Stimulated activated CD8-positive, alpha-beta memory T cell treated with anti-CD3 and anti-CD28 coated beads, Interleukin-4, amount 100 ng/mL, for 24 hours (primary cell): ENCODE measurements around the gene GTF3C1.

ENCODE experiments used
- DNase-seq: peaks from one replicate; pipeline ENCODE4 v3.0.0-alpha.2; 2020; ENCODE audit warnings: low read depth

The GTF3C1 gene

DNA sequence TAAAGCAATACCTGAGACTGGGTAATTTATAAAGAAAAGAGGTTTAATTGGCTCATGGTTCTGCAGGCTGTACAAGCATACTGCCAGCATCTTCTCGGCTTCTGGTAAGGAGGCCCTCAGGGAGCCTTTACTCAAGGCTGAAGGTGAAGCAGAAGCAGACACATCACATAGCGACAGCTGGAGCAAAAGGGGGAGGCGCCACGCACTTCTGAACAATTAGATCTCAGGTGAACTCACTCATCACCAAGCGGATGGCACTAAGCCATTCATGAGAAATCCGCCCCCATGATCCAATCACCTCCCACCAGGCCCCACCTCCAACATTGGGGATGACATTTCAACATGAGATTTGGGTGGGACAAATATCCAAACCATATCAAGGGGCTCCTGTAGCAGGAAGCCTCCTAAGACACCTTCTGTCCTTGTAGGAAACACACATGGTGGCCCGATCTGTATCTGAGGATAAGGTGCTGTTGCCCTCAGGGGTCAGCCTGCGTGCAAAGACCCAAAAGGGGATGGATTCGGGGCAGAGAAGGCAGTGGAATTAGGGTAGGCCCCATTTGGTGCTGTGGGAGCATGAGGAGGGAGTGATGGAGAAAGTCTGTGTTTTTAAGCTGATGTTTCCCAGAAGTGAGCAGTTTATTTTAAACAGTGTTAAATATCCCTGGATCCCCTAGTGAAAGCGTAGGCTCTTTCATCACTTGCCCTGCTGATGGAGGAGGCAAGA lies 124.8 kb downstream of the GTF3C1 start:
- no peak for DNase-seq

DNA sequence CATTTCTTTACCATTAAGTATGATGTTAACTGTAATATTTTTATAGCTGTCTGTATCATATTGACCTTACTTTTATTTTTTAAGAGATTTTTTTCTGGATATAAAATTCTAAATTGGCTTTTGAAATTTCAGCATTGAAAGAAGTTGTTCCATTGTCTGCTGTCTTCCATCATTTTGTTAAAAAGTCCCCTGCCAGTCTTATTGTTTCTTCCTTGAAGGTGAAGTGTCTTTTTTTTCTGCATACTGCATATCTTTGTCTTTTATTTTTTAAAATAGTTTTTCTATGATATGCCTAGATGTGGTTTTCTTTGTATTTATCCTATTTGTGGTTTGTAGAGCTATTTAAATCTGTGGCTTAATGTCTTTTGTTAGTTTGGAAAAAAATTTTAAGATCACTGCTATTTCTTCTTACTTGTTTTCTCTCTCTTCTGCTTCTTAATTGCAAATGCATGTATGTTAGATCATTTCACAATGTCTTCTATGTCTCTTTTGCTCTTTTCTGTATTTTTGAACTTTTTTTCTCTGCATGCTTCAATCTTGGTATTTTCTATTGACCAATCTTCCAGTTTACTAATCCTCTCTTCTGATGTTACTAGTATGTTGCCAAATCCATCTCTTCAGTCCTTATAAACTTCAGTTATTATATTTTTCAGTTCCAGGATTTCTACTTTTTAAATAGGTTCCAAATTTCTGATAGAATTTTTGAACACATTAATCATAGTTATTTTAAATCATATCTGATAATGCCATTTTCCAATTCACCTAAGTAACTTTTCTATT lies 127.6 kb downstream of the GTF3C1 start:
- no peak for DNase-seq

GRCh38 chr16:27417047-27417671 lies 132.6 kb downstream of the GTF3C1 start:
- DNase-seq, result no peak

DNA sequence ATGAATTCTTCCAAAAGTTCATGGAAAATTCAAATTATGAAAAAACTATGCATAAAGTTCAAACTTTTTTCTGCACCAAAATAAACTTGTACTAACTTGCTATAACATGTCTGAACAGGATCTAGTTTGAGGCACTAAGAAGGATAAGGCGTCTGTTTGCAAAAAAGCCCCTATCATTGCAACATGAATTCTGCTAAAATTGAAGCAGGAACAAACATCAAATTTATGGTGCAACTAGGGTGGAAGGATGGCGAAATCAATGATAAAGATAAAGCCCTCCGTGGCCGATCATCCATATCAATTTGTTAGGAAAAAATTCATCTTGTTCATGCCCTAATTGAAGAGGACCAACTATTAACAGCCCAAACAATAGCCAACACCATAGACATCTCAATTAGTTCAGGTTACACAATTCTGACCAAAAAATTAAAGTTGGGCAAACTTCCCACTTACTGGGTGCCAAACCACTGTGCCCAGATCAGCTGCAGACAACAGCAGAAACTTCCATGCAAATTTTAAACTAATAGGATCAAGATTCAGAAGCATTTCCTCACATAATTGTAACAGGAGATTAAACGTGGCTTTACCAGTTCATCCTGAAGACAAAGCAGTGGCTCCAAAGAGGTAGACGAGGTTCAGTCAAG lies 134.8 kb downstream of the GTF3C1 start:
- no peak for DNase-seq

- DNase-seq, result no peak
Measured at GRCh38 chr16:27413956-27414355, 135.8 kb downstream of the GTF3C1 start.

GRCh38 chr16:27410761-27411160 lies 139.0 kb downstream of the GTF3C1 start:
- no peak for DNase-seq
